ENCODE results near the gene ARAF. TPM values are rescaled to one million over a fixed set of nuclear protein-coding genes. Genes with fewer than 3 reads are reported as not detected.

Gene ARAF
- total RNA-seq (2022; extraction: Qiagen RNA extraction; ENCODE audit: low read depth) = 42.9 to 60.7 TPM (median 57.8 TPM) in 5 replicates

GRCh38 chrX:47560934-47561658 lies at the start of gene ARAF:
Gene ARAF (plus strand): TSS chrX:47561205. CDS start chrX:47562968, 1,763 bp downstream.

GRCh38 chrX:47581731-47582647 lies 21.0 kb downstream of the ARAF start, which contains the start of gene TIMP1:
Gene TIMP1 (plus strand): TSS chrX:47582436. CDS start chrX:47583416, 980 bp downstream.

GRCh38 chrX:47619486-47620302 lies 58.7 kb downstream of the ARAF start, which contains the start of gene SYN1:
Gene SYN1 (minus strand): TSS chrX:47619857. CDS start chrX:47619728, 129 bp downstream.

Other genes with a start within 250 kb of the ARAF start
- gene ZNF157, start 190.6 kb upstream of the ARAF start, total RNA-seq (2022; extraction: Qiagen RNA extraction; ENCODE audit: low read depth) = 0.06 to 0.07 TPM (median 0.06 TPM) in 3 of 5 replicates, not detected in the others
- gene ZNF41, start 78.0 kb upstream of the ARAF start, total RNA-seq (2022; extraction: Qiagen RNA extraction; ENCODE audit: low read depth) = 2.9 to 4.5 TPM (median 3.7 TPM) in 5 replicates
- gene TIMP1, start 21.2 kb downstream of the ARAF start, total RNA-seq (2022; extraction: Qiagen RNA extraction; ENCODE audit: low read depth) = 264 to 288 TPM (median 272 TPM) in 5 replicates
- 0.08 to 0.36 TPM (median 0.19 TPM) in 5 replicates for gene SYN1, start 58.7 kb downstream of the ARAF start, total RNA-seq (2022; extraction: Qiagen RNA extraction; ENCODE audit: low read depth)
- gene CFP, start 68.7 kb downstream of the ARAF start, total RNA-seq (2022; extraction: Qiagen RNA extraction; ENCODE audit: low read depth) = 0.20 to 1.0 TPM (median 0.31 TPM) in 5 replicates
- 30.7 to 38.7 TPM (median 35.8 TPM) in 5 replicates for gene ELK1, start 89.4 kb downstream of the ARAF start, total RNA-seq (2022; extraction: Qiagen RNA extraction; ENCODE audit: low read depth)
- gene UXT, start 98.0 kb downstream of the ARAF start, total RNA-seq (2022; extraction: Qiagen RNA extraction; ENCODE audit: low read depth) = 171 to 195 TPM (median 184 TPM) in 5 replicates